ENCODE measurements around the gene RPL37.
A peak's percentile ranks its signal among the peaks of the same experiment; 100 is the strongest.
"Not testable (repeated sequence)": the region's sequence is repeated elsewhere in the genome, so short reads cannot be mapped to it uniquely, and the experiment has no call there.

The RPL37 gene

GRCh38 chr5:40832345-40832744 is 2.7 kb downstream of the RPL37 start:
- no peak for DNase-seq

GRCh38 chr5:40831346-40832210 is 3.4 kb downstream of the RPL37 start:
- DNase-seq: peak; percentile 39

- DNase-seq: no peak
Observed at GRCh38 chr5:40829748-40830533, 5.1 kb downstream of the RPL37 start.

- DNase-seq: no peak
Observed at GRCh38 chr5:40828690-40829661, 6.0 kb downstream of the RPL37 start.

- no peak for DNase-seq
Observed at GRCh38 chr5:40828021-40828631, 6.9 kb downstream of the RPL37 start.

GRCh38 chr5:40827188-40827977 is 7.6 kb downstream of the RPL37 start:
- DNase-seq: no peak

GRCh38 chr5:40826489-40827187 is 8.4 kb downstream of the RPL37 start:
- no peak for DNase-seq

- not testable (repeated sequence) for DNase-seq
Observed at GRCh38 chr5:40825461-40826043, 9.5 kb downstream of the RPL37 start.

GRCh38 chr5:40823459-40823858 is 11.6 kb downstream of the RPL37 start:
- DNase-seq: no peak

- DNase-seq: peak; percentile 72
Observed at GRCh38 chr5:40813698-40814281, 21.2 kb downstream of the RPL37 start.

GRCh38 chr5:40812125-40812524 is 22.9 kb downstream of the RPL37 start:
- no peak for DNase-seq

GRCh38 chr5:40801771-40802562 is 33.1 kb downstream of the RPL37 start:
- DNase-seq: no peak

- DNase-seq: no peak
Observed at GRCh38 chr5:40799258-40799657, 35.8 kb downstream of the RPL37 start.

- DNase-seq: no peak
Observed at GRCh38 chr5:40798801-40799210, 36.2 kb downstream of the RPL37 start.

GRCh38 chr5:40798012-40798800 is 36.8 kb downstream of the RPL37 start, which contains the start of gene PRKAA1:
PRKAA1 (minus strand) TSS chr5:40798374; CDS start chr5:40798189, 185 bp downstream.
- peak; percentile 86 for DNase-seq

GRCh38 chr5:40797273-40798011 is 37.6 kb downstream of the RPL37 start:
- DNase-seq: peak; percentile 76

- no peak for DNase-seq
Observed at GRCh38 chr5:40796487-40796889, 38.5 kb downstream of the RPL37 start.
